K562 (cell line): ENCODE results near the gene RELL2.

Experiments used
- CC2D1A ChIP-seq: fragments of 450-650 bp; IDR thresholded peaks from 2 replicates; pipeline ENCODE4 v1.6.1; 2017; ENCODE audit warnings: mild to moderate bottlenecking
- CREB1 ChIP-seq, 2 experiments: sonication (generic) in 1 of 2; formaldehyde crosslinking in 1 of 2; IDR thresholded peaks; 2 replicates each; pipeline versions ENCODE4 v1.6.1 to v1.8.0; 2012 to 2022; ENCODE audit warnings: inconsistent platforms in 1 of 2, mild to moderate bottlenecking in 1 of 2, missing genetic modification reagents in 1 of 2, moderate library complexity in 1 of 2
- CTCF ChIP-seq, 3 experiments: IDR thresholded peaks in 2 of 3; conservative IDR thresholded peaks in 1 of 3; 2 replicates each; pipeline ENCODE4 v1.5.1; 2011 to 2012; ENCODE audit warnings: low read length in 3 of 3, mild to moderate bottlenecking in 3 of 3, control low read depth in 2 of 3, improper control_type of control experiment in 1 of 3, inconsistent platforms in 1 of 3, low read depth in 1 of 3, mixed read lengths in 1 of 3, moderate library complexity in 1 of 3; ENCODE audit not compliant: insufficient read depth in 2 of 3
- EP300 ChIP-seq: IDR thresholded peaks from 2 replicates; pipeline ENCODE4 v1.6.1; 2012; ENCODE audit warnings: low read length, improper control_type of control experiment
- FOXA1 ChIP-seq: fragments of 450-650 bp; IDR thresholded peaks from 2 replicates; pipeline ENCODE4 v1.6.1; 2016; ENCODE audit warnings: mild to moderate bottlenecking, borderline replicate concordance
- FOXA3 ChIP-seq, 2 experiments: fragments of 450-650 bp in 1 of 2; sonication (generic) in 1 of 2; formaldehyde crosslinking; IDR thresholded peaks in 1 of 2; conservative IDR thresholded peaks in 1 of 2; 2 replicates each; pipeline versions ENCODE4 v1.4.0 to v1.8.0; 2020 to 2022; ENCODE audit warnings: mild to moderate bottlenecking in 2 of 2, missing genetic modification reagents in 1 of 2
- HDAC2 ChIP-seq: fragments of 450-650 bp; IDR thresholded peaks from 2 replicates; pipeline ENCODE4 v1.6.1; 2016; ENCODE audit warnings: mild to moderate bottlenecking
- L3MBTL2 ChIP-seq: fragments of 450-650 bp; IDR thresholded peaks from 2 replicates; pipeline ENCODE4 v1.6.1; 2016; ENCODE audit warnings: mild to moderate bottlenecking, moderate library complexity
- MTA3 ChIP-seq: fragments of 450-650 bp; formaldehyde crosslinking; IDR thresholded peaks from 2 replicates; pipeline ENCODE4 v1.6.1; 2017; ENCODE audit warnings: mild to moderate bottlenecking, borderline replicate concordance
- PBX2 ChIP-seq, 2 experiments: IDR thresholded peaks in 1 of 2; conservative IDR thresholded peaks in 1 of 2; 2 replicates each; pipeline ENCODE4 v1.6.1; 2016; ENCODE audit warnings: low read depth in 2 of 2, mild to moderate bottlenecking in 1 of 2, missing compliant biosample characterization in 1 of 2, missing genetic modification characterization in 1 of 2, moderate library complexity in 1 of 2
- POLR2AphosphoS5 ChIP-seq: IDR thresholded peaks from 2 replicates; pipeline ENCODE4 v1.6.1; 2011; ENCODE audit warnings: mild to moderate bottlenecking, low read depth, low read length, moderate library complexity; ENCODE audit not compliant: control insufficient read depth, insufficient read depth
- TF ChIP-seq, protein P1 (sequence below): sonication (generic); formaldehyde crosslinking; IDR thresholded peaks from 2 replicates; pipeline ENCODE4 v1.4.0; 2020; ENCODE audit warnings: mild to moderate bottlenecking, missing genetic modification reagents
- TF ChIP-seq, protein P2 (sequence below), 2 experiments: fragments of 450-650 bp in 1 of 2; sonication (generic) in 1 of 2; formaldehyde crosslinking in 1 of 2; IDR thresholded peaks; 2 replicates each; pipeline versions ENCODE4 v1.7.1 to v1.9.0; 2016 to 2022; ENCODE audit warnings: inconsistent platforms in 1 of 2, mild to moderate bottlenecking in 1 of 2, missing genetic modification reagents in 1 of 2
- TF ChIP-seq, protein P3 (sequence below): fragments of 250-450 bp; sonication (Bioruptor Pico); IDR thresholded peaks from 2 replicates; pipeline ENCODE4 v1.5.0; 2022; ENCODE audit warnings: mild to moderate bottlenecking

GRCh38 chr5:141655020-141655419 is 18.2 kb downstream of the RELL2 start:
- TF ChIP-seq CREB1 (IDR thresholded peaks at IDR 0.05): no peak
- no peak for TF ChIP-seq CREB1 (CRISPR knock-in tag; IDR thresholded peaks at IDR 0.05)
- TF ChIP-seq FOXA1: no peak
- TF ChIP-seq CC2D1A: no peak
- no peak for TF ChIP-seq MTA3
- no peak for TF ChIP-seq CTCF (IDR thresholded peaks at IDR 0.05 in 2 of 3, conservative IDR thresholded peaks at IDR 0.05 in 1 of 3; ENCODE audit: insufficient read depth in 2 of 3, low read depth in 1 of 3, low read length in 3 of 3)
- no peak for TF ChIP-seq L3MBTL2
- TF ChIP-seq HDAC2: no peak
- TF ChIP-seq FOXA3 (CRISPR knock-in tag; conservative IDR thresholded peaks at IDR 0.05 in 1 of 2, IDR thresholded peaks at IDR 0.05 in 1 of 2): no peak
- TF ChIP-seq, protein P1, sequence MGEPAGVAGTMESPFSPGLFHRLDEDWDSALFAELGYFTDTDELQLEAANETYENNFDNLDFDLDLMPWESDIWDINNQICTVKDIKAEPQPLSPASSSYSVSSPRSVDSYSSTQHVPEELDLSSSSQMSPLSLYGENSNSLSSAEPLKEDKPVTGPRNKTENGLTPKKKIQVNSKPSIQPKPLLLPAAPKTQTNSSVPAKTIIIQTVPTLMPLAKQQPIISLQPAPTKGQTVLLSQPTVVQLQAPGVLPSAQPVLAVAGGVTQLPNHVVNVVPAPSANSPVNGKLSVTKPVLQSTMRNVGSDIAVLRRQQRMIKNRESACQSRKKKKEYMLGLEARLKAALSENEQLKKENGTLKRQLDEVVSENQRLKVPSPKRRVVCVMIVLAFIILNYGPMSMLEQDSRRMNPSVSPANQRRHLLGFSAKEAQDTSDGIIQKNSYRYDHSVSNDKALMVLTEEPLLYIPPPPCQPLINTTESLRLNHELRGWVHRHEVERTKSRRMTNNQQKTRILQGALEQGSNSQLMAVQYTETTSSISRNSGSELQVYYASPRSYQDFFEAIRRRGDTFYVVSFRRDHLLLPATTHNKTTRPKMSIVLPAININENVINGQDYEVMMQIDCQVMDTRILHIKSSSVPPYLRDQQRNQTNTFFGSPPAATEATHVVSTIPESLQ: no peak
- TF ChIP-seq PBX2 (CRISPR knock-in tag; IDR thresholded peaks at IDR 0.05; ENCODE audit: low read depth): no peak
- TF ChIP-seq PBX2 (tag; conservative IDR thresholded peaks at IDR 0.05; ENCODE audit: low read depth): no peak
- TF ChIP-seq POLR2AphosphoS5: no peak
- TF ChIP-seq, protein P2, sequence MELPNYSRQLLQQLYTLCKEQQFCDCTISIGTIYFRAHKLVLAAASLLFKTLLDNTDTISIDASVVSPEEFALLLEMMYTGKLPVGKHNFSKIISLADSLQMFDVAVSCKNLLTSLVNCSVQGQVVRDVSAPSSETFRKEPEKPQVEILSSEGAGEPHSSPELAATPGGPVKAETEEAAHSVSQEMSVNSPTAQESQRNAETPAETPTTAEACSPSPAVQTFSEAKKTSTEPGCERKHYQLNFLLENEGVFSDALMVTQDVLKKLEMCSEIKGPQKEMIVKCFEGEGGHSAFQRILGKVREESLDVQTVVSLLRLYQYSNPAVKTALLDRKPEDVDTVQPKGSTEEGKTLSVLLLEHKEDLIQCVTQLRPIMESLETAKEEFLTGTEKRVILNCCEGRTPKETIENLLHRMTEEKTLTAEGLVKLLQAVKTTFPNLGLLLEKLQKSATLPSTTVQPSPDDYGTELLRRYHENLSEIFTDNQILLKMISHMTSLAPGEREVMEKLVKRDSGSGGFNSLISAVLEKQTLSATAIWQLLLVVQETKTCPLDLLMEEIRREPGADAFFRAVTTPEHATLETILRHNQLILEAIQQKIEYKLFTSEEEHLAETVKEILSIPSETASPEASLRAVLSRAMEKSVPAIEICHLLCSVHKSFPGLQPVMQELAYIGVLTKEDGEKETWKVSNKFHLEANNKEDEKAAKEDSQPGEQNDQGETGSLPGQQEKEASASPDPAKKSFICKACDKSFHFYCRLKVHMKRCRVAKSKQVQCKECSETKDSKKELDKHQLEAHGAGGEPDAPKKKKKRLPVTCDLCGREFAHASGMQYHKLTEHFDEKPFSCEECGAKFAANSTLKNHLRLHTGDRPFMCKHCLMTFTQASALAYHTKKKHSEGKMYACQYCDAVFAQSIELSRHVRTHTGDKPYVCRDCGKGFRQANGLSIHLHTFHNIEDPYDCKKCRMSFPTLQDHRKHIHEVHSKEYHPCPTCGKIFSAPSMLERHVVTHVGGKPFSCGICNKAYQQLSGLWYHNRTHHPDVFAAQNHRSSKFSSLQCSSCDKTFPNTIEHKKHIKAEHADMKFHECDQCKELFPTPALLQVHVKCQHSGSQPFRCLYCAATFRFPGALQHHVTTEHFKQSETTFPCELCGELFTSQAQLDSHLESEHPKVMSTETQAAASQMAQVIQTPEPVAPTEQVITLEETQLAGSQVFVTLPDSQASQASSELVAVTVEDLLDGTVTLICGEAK (IDR thresholded peaks at IDR 0.05): no peak
- TF ChIP-seq, protein P2 (CRISPR knock-in tag; IDR thresholded peaks at IDR 0.05): no peak
- TF ChIP-seq, protein P3, sequence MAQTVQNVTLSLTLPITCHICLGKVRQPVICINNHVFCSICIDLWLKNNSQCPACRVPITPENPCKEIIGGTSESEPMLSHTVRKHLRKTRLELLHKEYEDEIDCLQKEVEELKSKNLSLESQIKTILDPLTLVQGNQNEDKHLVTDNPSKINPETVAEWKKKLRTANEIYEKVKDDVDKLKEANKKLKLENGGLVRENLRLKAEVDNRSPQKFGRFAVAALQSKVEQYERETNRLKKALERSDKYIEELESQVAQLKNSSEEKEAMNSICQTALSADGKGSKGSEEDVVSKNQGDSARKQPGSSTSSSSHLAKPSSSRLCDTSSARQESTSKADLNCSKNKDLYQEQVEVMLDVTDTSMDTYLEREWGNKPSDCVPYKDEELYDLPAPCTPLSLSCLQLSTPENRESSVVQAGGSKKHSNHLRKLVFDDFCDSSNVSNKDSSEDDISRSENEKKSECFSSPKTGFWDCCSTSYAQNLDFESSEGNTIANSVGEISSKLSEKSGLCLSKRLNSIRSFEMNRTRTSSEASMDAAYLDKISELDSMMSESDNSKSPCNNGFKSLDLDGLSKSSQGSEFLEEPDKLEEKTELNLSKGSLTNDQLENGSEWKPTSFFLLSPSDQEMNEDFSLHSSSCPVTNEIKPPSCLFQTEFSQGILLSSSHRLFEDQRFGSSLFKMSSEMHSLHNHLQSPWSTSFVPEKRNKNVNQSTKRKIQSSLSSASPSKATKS (CRISPR knock-in tag): no peak
- TF ChIP-seq EP300: no peak
